Measurements from ENCODE around the gene SLC66A3. TPM values are rescaled to one million over a fixed set of nuclear protein-coding genes. Genes with fewer than 3 reads are reported as not detected.

Gene SLC66A3
- polyA plus RNA-seq, 1 donor (not counting 4 experiments of a cell fraction or from before 2014, with no cell fraction given), result 31.1 TPM

DNA sequence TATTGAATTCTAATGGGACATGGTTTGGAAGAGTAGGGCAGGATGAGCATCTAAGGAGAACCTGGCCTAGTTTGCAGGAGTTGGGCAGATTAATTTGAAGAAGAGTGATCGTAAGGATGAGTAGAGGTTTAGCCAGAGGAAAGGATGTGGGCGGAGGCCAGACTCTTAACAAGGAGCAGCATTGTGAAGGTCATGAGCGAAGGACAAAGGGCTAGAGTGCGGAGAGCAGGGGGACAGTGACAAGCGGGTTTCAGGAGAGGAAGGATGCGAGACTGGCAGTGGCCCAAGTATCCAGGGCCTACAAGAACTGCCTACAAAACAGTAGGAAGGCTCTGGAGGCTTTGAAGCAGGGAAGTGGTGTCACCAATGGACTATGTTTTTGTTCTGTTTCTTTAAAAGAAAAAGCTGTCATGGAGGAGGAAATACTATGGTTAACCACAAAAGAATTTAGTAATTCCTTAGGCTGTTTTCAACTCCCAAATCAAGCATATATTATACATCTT is 20.1 kb downstream of the SLC66A3 start:
- Histone ChIP-seq H4K20me1 (ENCODE audit: control insufficient read depth, extremely low read depth, insufficient read depth, low read length) (no peaks in the 10 kb centered on the region), H3K4me1 (ENCODE audit: control insufficient read depth, extremely low read depth, insufficient read depth, low read length) (peaks cover 8% of the 10 kb centered on the region), H3K79me2 (ENCODE audit: control insufficient read depth, insufficient read depth, low read length) (no peaks in the 10 kb centered on the region), H2AFZ (ENCODE audit: control insufficient read depth, low read length) (no peak overlapping the region), H3K9ac (ENCODE audit: control insufficient read depth, extremely low read depth, insufficient read depth, low read length) (no peak overlapping the region), H3K4me2 (ENCODE audit: control insufficient read depth, extremely low read depth, insufficient read depth, low read depth, low read length) (no peak overlapping the region), H3K36me3 (ENCODE audit: control insufficient read depth in 2 of 2, extremely low read depth in 1 of 2, insufficient read depth in 2 of 2, low read length in 2 of 2) (peaks cover 0 to 1% of the 10 kb centered on the region in 2 experiments), H3K4me3 (ENCODE audit: control insufficient read depth in 2 of 3, extremely low read depth in 1 of 3, insufficient read depth in 2 of 3, low read depth in 1 of 3, low read length in 3 of 3) (no peak overlapping the region), H3K9me3 (ENCODE audit: control insufficient read depth, low read depth, low read length) (no peaks in the 10 kb centered on the region), H3K9me1 (ENCODE audit: control insufficient read depth, extremely low read depth, insufficient read depth, low read length) (no peaks in the 10 kb centered on the region), H3K27ac (ENCODE audit: control insufficient read depth, insufficient read depth, low read length) (no peak overlapping the region), H3K27me3 (ENCODE audit: control insufficient read depth, extremely low read depth, insufficient read depth, low read length) (no peaks in the 10 kb centered on the region)
- FAIRE-seq (no peak), DNase-seq (ENCODE audit: low read depth, low spot score) (no peak)
- TF ChIP-seq, protein P1, sequence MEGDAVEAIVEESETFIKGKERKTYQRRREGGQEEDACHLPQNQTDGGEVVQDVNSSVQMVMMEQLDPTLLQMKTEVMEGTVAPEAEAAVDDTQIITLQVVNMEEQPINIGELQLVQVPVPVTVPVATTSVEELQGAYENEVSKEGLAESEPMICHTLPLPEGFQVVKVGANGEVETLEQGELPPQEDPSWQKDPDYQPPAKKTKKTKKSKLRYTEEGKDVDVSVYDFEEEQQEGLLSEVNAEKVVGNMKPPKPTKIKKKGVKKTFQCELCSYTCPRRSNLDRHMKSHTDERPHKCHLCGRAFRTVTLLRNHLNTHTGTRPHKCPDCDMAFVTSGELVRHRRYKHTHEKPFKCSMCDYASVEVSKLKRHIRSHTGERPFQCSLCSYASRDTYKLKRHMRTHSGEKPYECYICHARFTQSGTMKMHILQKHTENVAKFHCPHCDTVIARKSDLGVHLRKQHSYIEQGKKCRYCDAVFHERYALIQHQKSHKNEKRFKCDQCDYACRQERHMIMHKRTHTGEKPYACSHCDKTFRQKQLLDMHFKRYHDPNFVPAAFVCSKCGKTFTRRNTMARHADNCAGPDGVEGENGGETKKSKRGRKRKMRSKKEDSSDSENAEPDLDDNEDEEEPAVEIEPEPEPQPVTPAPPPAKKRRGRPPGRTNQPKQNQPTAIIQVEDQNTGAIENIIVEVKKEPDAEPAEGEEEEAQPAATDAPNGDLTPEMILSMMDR (optimal IDR thresholded peaks at IDR 0.05 in 1 of 3, IDR thresholded peaks at IDR 0.05 in 1 of 3, conservative IDR thresholded peaks at IDR 0.05 in 1 of 3; ENCODE audit: extremely low read depth in 1 of 3, insufficient read depth in 2 of 3, low read length in 3 of 3), result no peak
- no peak for TF ChIP-seq EZH2 (IDR thresholded peaks at IDR 0.05; ENCODE audit: low read length)
- dilution Hi-C loops (cut with MboI; ENCODE audit: extremely low pct_ligation_motif_present, low sequenced_read_pairs), result no loop called here

DNA sequence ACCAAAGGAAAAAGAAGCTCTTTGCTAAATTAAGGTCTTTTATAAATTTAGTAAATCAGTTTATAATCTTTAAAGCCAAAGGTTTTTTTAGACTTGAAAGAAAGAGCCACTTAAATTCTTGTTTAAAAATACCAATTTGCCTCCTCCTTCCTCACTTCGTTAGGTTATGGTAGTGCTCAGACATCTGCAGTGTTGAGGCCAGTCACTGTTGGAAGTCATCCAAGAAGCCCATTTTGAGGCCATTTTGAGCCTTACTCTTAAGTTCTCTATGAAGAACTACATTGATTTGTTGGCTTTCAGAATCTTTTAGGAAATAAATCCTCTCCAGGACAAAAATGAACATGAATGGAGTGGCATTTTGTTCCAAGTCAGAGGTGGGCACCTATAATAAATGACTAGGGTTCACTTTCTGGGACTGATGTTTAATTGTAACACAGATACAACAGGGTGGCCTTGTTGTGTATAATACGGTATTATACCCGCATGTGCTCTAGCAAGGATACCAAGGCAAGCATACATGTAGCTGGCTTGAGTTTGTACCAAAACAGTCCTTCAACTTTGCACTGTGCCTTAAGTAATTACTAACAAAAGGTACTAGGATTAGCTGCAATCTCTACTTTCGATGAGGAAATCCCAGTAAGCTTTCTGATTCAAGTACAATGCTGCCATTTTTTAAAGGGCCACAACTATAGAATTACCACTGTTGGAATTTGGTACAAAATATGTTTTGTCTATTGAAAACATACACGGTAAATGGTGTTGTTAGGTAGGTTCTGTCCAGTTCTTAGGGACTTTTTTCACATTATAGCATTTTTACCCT is 22.8 kb downstream of the SLC66A3 start:
- Histone ChIP-seq H4K20me1 (ENCODE audit: control insufficient read depth, extremely low read depth, insufficient read depth, low read length) (no peaks in the 10 kb centered on the region), H3K9ac (ENCODE audit: control insufficient read depth, extremely low read depth, insufficient read depth, low read length) (no peak overlapping the region), H2AFZ (ENCODE audit: control insufficient read depth, low read length) (no peak overlapping the region), H3K4me1 (ENCODE audit: control insufficient read depth, extremely low read depth, insufficient read depth, low read length) (peaks cover 8% of the 10 kb centered on the region), H3K4me2 (ENCODE audit: control insufficient read depth, extremely low read depth, insufficient read depth, low read depth, low read length) (no peak overlapping the region), H3K79me2 (ENCODE audit: control insufficient read depth, insufficient read depth, low read length) (no peaks in the 10 kb centered on the region), H3K36me3 (ENCODE audit: control insufficient read depth in 2 of 2, extremely low read depth in 1 of 2, insufficient read depth in 2 of 2, low read length in 2 of 2) (peaks cover 0 to 4% of the 10 kb centered on the region in 2 experiments), H3K9me3 (ENCODE audit: control insufficient read depth, low read depth, low read length) (no peaks in the 10 kb centered on the region), H3K27me3 (ENCODE audit: control insufficient read depth, extremely low read depth, insufficient read depth, low read length) (no peaks in the 10 kb centered on the region), H3K27ac (ENCODE audit: control insufficient read depth, insufficient read depth, low read length) (no peak overlapping the region), H3K4me3 (ENCODE audit: control insufficient read depth in 2 of 3, extremely low read depth in 1 of 3, insufficient read depth in 2 of 3, low read depth in 1 of 3, low read length in 3 of 3) (no peak overlapping the region), H3K9me1 (ENCODE audit: control insufficient read depth, extremely low read depth, insufficient read depth, low read length) (no peaks in the 10 kb centered on the region)
- DNase-seq (ENCODE audit: low read depth, low spot score) (no peak), FAIRE-seq (no peak)
- no peak for TF ChIP-seq EZH2 (IDR thresholded peaks at IDR 0.05; ENCODE audit: low read length)
- TF ChIP-seq, protein P1 (optimal IDR thresholded peaks at IDR 0.05 in 1 of 3, IDR thresholded peaks at IDR 0.05 in 1 of 3, conservative IDR thresholded peaks at IDR 0.05 in 1 of 3; ENCODE audit: extremely low read depth in 1 of 3, insufficient read depth in 2 of 3, low read length in 3 of 3), result no peak
- dilution Hi-C loops (cut with MboI; ENCODE audit: extremely low pct_ligation_motif_present, low sequenced_read_pairs), result no loop called here
